ENCODE measurements around the gene OCA2.

Gene OCA2

GRCh38 chr15:28075573-28075972 lies 23.5 kb downstream of the OCA2 start:
- no peak for DNase-seq

- DNase-seq, result no peak
Observed at GRCh38 chr15:28068930-28069329, 30.2 kb downstream of the OCA2 start.

GRCh38 chr15:28066231-28066630 lies 32.9 kb downstream of the OCA2 start:
- DNase-seq, result no peak

- no peak for DNase-seq
Observed at GRCh38 chr15:28060005-28060404, 39.1 kb downstream of the OCA2 start.

- no peak for DNase-seq
Observed at GRCh38 chr15:28058082-28058481, 41.0 kb downstream of the OCA2 start.

GRCh38 chr15:28051955-28052633 lies 47.0 kb downstream of the OCA2 start:
- no peak for DNase-seq

- DNase-seq, result no peak
Observed at GRCh38 chr15:28049581-28049980, 49.5 kb downstream of the OCA2 start.

GRCh38 chr15:28047277-28047676 lies 51.8 kb downstream of the OCA2 start:
- DNase-seq, result no peak

GRCh38 chr15:28044121-28044672 lies 54.9 kb downstream of the OCA2 start:
- DNase-seq, result no peak

- no peak for DNase-seq
Observed at GRCh38 chr15:28043691-28044091, 55.4 kb downstream of the OCA2 start.

GRCh38 chr15:28037969-28038590 lies 61.0 kb downstream of the OCA2 start:
- DNase-seq, result no peak

- no peak for DNase-seq
Observed at GRCh38 chr15:28033443-28033842, 65.7 kb downstream of the OCA2 start.

GRCh38 chr15:28030801-28031200 lies 68.3 kb downstream of the OCA2 start:
- no peak for DNase-seq

- no peak for DNase-seq
Observed at GRCh38 chr15:28027714-28028076, 71.4 kb downstream of the OCA2 start.

GRCh38 chr15:28026764-28027713 lies 72.1 kb downstream of the OCA2 start:
- no peak for DNase-seq

- no peak for DNase-seq
Observed at GRCh38 chr15:28026221-28026620, 72.9 kb downstream of the OCA2 start.

GRCh38 chr15:28025413-28025812 lies 73.7 kb downstream of the OCA2 start:
- no peak for DNase-seq

- no peak for DNase-seq
Observed at GRCh38 chr15:28024889-28025250, 74.2 kb downstream of the OCA2 start.

- DNase-seq, result no peak
Observed at GRCh38 chr15:28023933-28024888, 74.9 kb downstream of the OCA2 start.

- no peak for DNase-seq
Observed at GRCh38 chr15:28023422-28023821, 75.7 kb downstream of the OCA2 start.

- no peak for DNase-seq
Observed at GRCh38 chr15:28022961-28023360, 76.2 kb downstream of the OCA2 start.

GRCh38 chr15:28022181-28022580 lies 76.9 kb downstream of the OCA2 start:
- no peak for DNase-seq

Measured in NCI-H2029 treated with DMSO at 0.1 percent for 48 hours (cell line).